ENCODE data around the gene UBQLN3. TPM values are rescaled to one million over a fixed set of nuclear protein-coding genes. Genes with fewer than 3 reads are reported as not detected.

Gene UBQLN3
- total and polyA plus RNA-seq, 2 experiments from 2014 or later = not detected

- no peak within 1 kb of the TSS for H3K27ac ChIP-seq (ENCODE audit: low read depth)
- H3K4me1 ChIP-seq (ENCODE audit: insufficient read depth) = no peaks in the 10 kb centered on the region
- H2AFZ ChIP-seq = no peak within 1 kb of the TSS
- no peaks in the 10 kb centered on the region for H3K27me3 ChIP-seq (ENCODE audit: insufficient read depth)
- ATAC-seq (no peak), DNase-seq (ENCODE audit: low spot score) (no peak)
- H3F3A ChIP-seq (replicated peaks; ENCODE audit: low read depth) = no peaks in the 10 kb centered on the region
- Mint-ChIP-seq H3K4me1 (no peaks in the 10 kb centered on the region), H3K27me3 (ENCODE audit: insufficient read depth, low read depth, poor library complexity) (no peaks in the 10 kb centered on the region), H3K27ac (no peak within 1 kb of the TSS), H3K36me3 (ENCODE audit: low read depth) (no peaks in the 10 kb centered on the region), H3K4me3 (no peak within 1 kb of the TSS), H3K9me3 (no peaks in the 10 kb centered on the region)
- TF ChIP-seq CREB1 (CRISPR knock-in tag; IDR thresholded peaks at IDR 0.05; ENCODE audit: low read depth) = no peak
- TF ChIP-seq ETS1 (IDR thresholded peaks at IDR 0.05) = no peak
- TF ChIP-seq ZNF462 (CRISPR knock-in tag; IDR thresholded peaks at IDR 0.05) = no peak
- no peak for TF ChIP-seq CTCF (conservative IDR thresholded peaks at IDR 0.05; ENCODE audit: low read depth in 2 of 2)
- TF ChIP-seq ZNF114 (CRISPR knock-in tag; IDR thresholded peaks at IDR 0.05) = no peak
- TF ChIP-seq EZH2phosphoT487 (IDR thresholded peaks at IDR 0.05; ENCODE audit: unreplicated experiment) = no peak
- TF ChIP-seq REST (IDR thresholded peaks at IDR 0.05; ENCODE audit: unreplicated experiment) = no peak
- TF ChIP-seq EZH2 (IDR thresholded peaks at IDR 0.05; ENCODE audit: low read depth, unreplicated experiment) = no peak
- TF ChIP-seq POLR2AphosphoS5 (IDR thresholded peaks at IDR 0.05; ENCODE audit: low read depth) = no peak
- no peak for TF ChIP-seq JUNB (IDR thresholded peaks at IDR 0.05; ENCODE audit: unreplicated experiment)
- TF ChIP-seq NANOG (IDR thresholded peaks at IDR 0.05; ENCODE audit: borderline replicate concordance) = no peak
- TF ChIP-seq ZNF331 (CRISPR knock-in tag; IDR thresholded peaks at IDR 0.05; ENCODE audit: low read depth) = no peak
- no peak for TF ChIP-seq STAT1 (IDR thresholded peaks at IDR 0.05; ENCODE audit: unreplicated experiment)
- no peak within 1 kb of the TSS for H3K4me2 ChIP-seq
- H3K36me3 ChIP-seq (ENCODE audit: insufficient read depth) = no peaks in the 10 kb centered on the region
- no peak within 1 kb of the TSS for H3K4me3 ChIP-seq
- no peaks in the 10 kb centered on the region for H4K20me1 ChIP-seq (replicated peaks; ENCODE audit: insufficient read depth)
- H3K79me2 ChIP-seq (replicated peaks; ENCODE audit: insufficient read depth) = no peaks in the 10 kb centered on the region
- H3K9me2 ChIP-seq (ENCODE audit: insufficient read depth) = peaks cover 12% of the 10 kb centered on the region; the same call in 1 of the 2 replicates
Observed at GRCh38 chr11:5548440-5548839, 38.7 kb upstream of the UBQLN3 start, which contains the start of gene OR52H1. Gene OR52H1, minus strand, starts transcription at chr11:5548540. Its CDS starts 3,035 bp downstream, at chr11:5545505.
